ENCODE results near the gene DEPDC5. TPM values are rescaled to one million over a fixed set of nuclear protein-coding genes. Genes with fewer than 3 reads are reported as not detected.

Gene DEPDC5
- total and polyA plus RNA-seq, 9 of the 15 experiments (the other 6 are each of a cell fraction or from before 2014, with no cell fraction given) = 2.3 to 12.3 (median 10.7) TPM

- TF ChIP-seq MITF (IDR thresholded peaks at IDR 0.05) (no peak), HSF4 (CRISPR knock-in tag; IDR thresholded peaks at IDR 0.05; ENCODE audit: borderline replicate concordance) (no peak), TAF7 (tag; IDR thresholded peaks at IDR 0.05) (peak; percentile 91), KLF6 (CRISPR knock-in tag; IDR thresholded peaks at IDR 0.05; ENCODE audit: borderline replicate concordance) (no peak), PML (IDR thresholded peaks at IDR 0.05; ENCODE audit: low read length) (no peak; the same call in 1 of the 2 replicates), MECOM (CRISPR knock-in tag; IDR thresholded peaks at IDR 0.05) (no peak), CEBPG (CRISPR knock-in tag; IDR thresholded peaks at IDR 0.05) (no peak), CEBPG (tag; conservative IDR thresholded peaks at IDR 0.05 in 1 of 2, IDR thresholded peaks at IDR 0.05 in 1 of 2) (no peak), STAT5A (IDR thresholded peaks at IDR 0.05; ENCODE audit: borderline replicate concordance, low read length) (no peak), MAFG (tag; conservative IDR thresholded peaks at IDR 0.05) (no peak), ZZZ3 (IDR thresholded peaks at IDR 0.05) (peak; percentile 91), MCM3 (IDR thresholded peaks at IDR 0.05) (no peak), E2F3 (CRISPR knock-in tag; IDR thresholded peaks at IDR 0.05) (0 out of 2 replicates have a peak, but pooled peaks have one; percentile 9), ZNF717 (CRISPR knock-in tag; IDR thresholded peaks at IDR 0.05) (no peak), NFRKB (IDR thresholded peaks at IDR 0.05; ENCODE audit: low read depth) (peak; percentile 74; the same call in 1 of the 2 replicates), ZKSCAN3 (CRISPR knock-in tag; IDR thresholded peaks at IDR 0.05) (no peak), NR4A1 (CRISPR knock-in tag; IDR thresholded peaks at IDR 0.05) (no peak), NR4A1 (tag; IDR thresholded peaks at IDR 0.05) (no peak), TRIM24 (IDR thresholded peaks at IDR 0.05) (0 out of 4 replicates have a peak, but pooled peaks of 1 of the 2 experiments have one; percentile 23), SMARCA5 (IDR thresholded peaks at IDR 0.05) (peak; percentile 97), KDM2B (CRISPR knock-in tag; IDR thresholded peaks at IDR 0.05) (no peak), ZNF146 (CRISPR knock-in tag; IDR thresholded peaks at IDR 0.05; ENCODE audit: unreplicated experiment) (no peak), ZNF583 (CRISPR knock-in tag; IDR thresholded peaks at IDR 0.05) (no peak)
- TF ChIP-seq, protein P1, sequence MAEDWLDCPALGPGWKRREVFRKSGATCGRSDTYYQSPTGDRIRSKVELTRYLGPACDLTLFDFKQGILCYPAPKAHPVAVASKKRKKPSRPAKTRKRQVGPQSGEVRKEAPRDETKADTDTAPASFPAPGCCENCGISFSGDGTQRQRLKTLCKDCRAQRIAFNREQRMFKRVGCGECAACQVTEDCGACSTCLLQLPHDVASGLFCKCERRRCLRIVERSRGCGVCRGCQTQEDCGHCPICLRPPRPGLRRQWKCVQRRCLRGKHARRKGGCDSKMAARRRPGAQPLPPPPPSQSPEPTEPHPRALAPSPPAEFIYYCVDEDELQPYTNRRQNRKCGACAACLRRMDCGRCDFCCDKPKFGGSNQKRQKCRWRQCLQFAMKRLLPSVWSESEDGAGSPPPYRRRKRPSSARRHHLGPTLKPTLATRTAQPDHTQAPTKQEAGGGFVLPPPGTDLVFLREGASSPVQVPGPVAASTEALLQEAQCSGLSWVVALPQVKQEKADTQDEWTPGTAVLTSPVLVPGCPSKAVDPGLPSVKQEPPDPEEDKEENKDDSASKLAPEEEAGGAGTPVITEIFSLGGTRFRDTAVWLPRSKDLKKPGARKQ (CRISPR knock-in tag; IDR thresholded peaks at IDR 0.05) = no peak
- TF ChIP-seq, protein P2, sequence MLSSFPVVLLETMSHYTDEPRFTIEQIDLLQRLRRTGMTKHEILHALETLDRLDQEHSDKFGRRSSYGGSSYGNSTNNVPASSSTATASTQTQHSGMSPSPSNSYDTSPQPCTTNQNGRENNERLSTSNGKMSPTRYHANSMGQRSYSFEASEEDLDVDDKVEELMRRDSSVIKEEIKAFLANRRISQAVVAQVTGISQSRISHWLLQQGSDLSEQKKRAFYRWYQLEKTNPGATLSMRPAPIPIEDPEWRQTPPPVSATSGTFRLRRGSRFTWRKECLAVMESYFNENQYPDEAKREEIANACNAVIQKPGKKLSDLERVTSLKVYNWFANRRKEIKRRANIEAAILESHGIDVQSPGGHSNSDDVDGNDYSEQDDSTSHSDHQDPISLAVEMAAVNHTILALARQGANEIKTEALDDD (IDR thresholded peaks at IDR 0.05) = no peak
- TF ChIP-seq, protein P3, sequence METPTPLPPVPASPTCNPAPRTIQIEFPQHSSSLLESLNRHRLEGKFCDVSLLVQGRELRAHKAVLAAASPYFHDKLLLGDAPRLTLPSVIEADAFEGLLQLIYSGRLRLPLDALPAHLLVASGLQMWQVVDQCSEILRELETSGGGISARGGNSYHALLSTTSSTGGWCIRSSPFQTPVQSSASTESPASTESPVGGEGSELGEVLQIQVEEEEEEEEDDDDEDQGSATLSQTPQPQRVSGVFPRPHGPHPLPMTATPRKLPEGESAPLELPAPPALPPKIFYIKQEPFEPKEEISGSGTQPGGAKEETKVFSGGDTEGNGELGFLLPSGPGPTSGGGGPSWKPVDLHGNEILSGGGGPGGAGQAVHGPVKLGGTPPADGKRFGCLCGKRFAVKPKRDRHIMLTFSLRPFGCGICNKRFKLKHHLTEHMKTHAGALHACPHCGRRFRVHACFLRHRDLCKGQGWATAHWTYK (CRISPR knock-in tag; IDR thresholded peaks at IDR 0.05) = no peak
These were observed at the start of gene DEPDC5 (continued) for GRCh38 chr22:31753634-31754501.

Measured in K562 (cell line).